Thyroid gland (tissue), 4 donors: ENCODE measurements around the gene GDA.

Experiments used
- CTCF ChIP-seq, 6 experiments: fragments of 200-600 bp in 3 of 6; fragments of 450-650 bp in 3 of 6; sonication (generic) in 3 of 6; IDR thresholded peaks; one replicate each; pipeline ENCODE4 v1.5.1; 2016 to 2019; ENCODE audit warnings: antibody characterized with exemption in 6 of 6, mild to moderate bottlenecking in 2 of 6, inconsistent platforms in 1 of 6, moderate library complexity in 1 of 6
- POLR2A ChIP-seq, 2 donors: fragments of 450-650 bp; IDR thresholded peaks; one replicate each; pipeline ENCODE4 v1.6.1; 2017; ENCODE audit warnings: antibody characterized with exemption in 2 of 2, mild to moderate bottlenecking in 2 of 2, moderate library complexity in 1 of 2

- no peak for TF ChIP-seq CTCF (IDR thresholded peaks at IDR 0.05)
- no peak for TF ChIP-seq POLR2A (IDR thresholded peaks at IDR 0.05)
These were observed 79.0 kb downstream of the GDA start for GRCh38 chr9:72228282-72228681.
